ENCODE data around the gene MROH7. TPM values are rescaled to one million over a fixed set of nuclear protein-coding genes. Genes with fewer than 3 reads are reported as not detected.
"Not testable (repeated sequence)": the region's sequence is repeated elsewhere in the genome, so short reads cannot be mapped to it uniquely, and the experiment has no call there.

MROH7 gene
- total and polyA plus RNA-seq, 2 of the 13 experiments (the other 11 are each of a cell fraction or from before 2014, with no cell fraction given), result 0.09 TPM

DNA sequence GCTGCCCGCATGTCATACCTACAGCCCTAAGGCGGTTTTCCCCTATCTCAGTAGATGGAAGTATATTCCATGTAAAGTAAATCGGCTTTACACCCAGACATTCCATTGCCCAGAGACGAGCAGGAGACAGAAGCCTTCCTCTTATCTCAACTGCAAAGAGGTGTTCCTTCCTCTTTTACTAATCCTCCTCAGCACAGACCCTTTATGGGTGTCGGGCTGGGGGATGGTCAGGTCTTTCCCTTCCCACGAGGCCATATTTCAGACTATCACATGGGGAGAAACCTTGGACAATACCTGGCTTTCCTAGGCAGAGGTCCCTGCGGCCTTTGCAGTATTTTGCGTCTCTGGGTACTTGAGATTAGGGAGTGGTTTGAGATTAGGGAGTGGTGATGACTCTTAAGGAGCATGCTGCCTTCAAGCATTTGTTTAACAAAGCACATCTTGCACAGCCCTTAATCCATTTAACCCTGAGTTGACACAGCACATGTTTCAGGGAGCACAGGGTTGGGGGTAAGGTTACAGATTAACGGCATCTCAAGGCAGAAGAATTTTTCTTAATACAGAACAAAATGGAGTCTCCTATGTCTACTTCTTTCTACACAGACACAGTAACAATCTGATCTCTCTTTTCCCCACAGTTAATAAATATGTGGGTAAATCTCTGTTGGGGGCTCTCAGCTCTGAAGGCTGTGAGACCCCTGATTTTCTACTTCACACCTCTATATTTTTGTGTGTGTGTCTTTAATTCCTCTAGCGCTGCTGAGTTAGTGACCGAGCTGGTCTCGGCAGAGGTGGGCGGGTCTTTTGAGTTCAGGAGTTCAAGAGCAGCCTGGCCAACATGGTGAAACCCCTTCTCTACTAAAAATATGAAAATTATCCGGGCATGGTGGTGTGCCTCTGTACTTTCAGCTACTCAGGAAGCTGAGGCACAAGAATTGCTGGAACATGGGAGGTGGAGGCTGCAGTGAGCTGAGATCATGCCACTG is 4.8 kb upstream of the MROH7 start:
- 0 out of 2 replicates have a peak, but pooled peaks have one; percentile 28 for TF ChIP-seq RARA (CRISPR knock-in tag; IDR thresholded peaks at IDR 0.05)
- H3K27ac ChIP-seq (ENCODE audit: extremely low read length, insufficient read depth, low read length); FAIRE-seq; POLR2A ChIA-PET; H3K79me2 ChIP-seq (ENCODE audit: insufficient read depth, low read length); BruUV-seq (replicated peaks); H4K20me1 ChIP-seq (ENCODE audit: insufficient read depth, low read length); H3K4me3 ChIP-seq (replicated peaks in 1 of 3; ENCODE audit: insufficient read depth in 1 of 3, low read depth in 2 of 3, low read length in 3 of 3); H3K27me3 ChIP-seq (ENCODE audit: control insufficient read depth in 1 of 2, insufficient read depth in 2 of 2, low read length in 2 of 2); CTCF ChIA-PET (ENCODE audit: low intra/inter-chr PET ratio, low total read pairs); intact Hi-C loops (cut with micrococcal nuclease; ENCODE audit: unreplicated experiment); H3K9ac ChIP-seq (ENCODE audit: insufficient read depth, low read depth, low read length); H3K9me3 ChIP-seq (ENCODE audit: low read length); in situ Hi-C loops (cut with HindIII; ENCODE audit: extremely low pct_ligation_motif_present, low pct_unique_long_range_greater_than_20kb); H2AFZ ChIP-seq (ENCODE audit: low read length); DNase-seq (ENCODE audit: low spot score); H3K36me3 ChIP-seq (replicated peaks in 1 of 2; ENCODE audit: control insufficient read depth in 1 of 2, insufficient read depth in 2 of 2, low read length in 2 of 2): not testable (repeated sequence)
- H3K4me2 ChIP-seq (ENCODE audit: low read depth, low read length), result 0 out of 2 replicates have a peak overlapping the region, but pooled peaks have one; percentile 18
- peak; percentile 56 for ATAC-seq
- WGBS (ENCODE audit: low lambda C conversion rate), result 23% methylated on average over 12 of the region's 14 CpGs
- peaks cover 51% of the 10 kb centered on the region for H3K4me1 ChIP-seq (ENCODE audit: insufficient read depth, low read length)

DNA sequence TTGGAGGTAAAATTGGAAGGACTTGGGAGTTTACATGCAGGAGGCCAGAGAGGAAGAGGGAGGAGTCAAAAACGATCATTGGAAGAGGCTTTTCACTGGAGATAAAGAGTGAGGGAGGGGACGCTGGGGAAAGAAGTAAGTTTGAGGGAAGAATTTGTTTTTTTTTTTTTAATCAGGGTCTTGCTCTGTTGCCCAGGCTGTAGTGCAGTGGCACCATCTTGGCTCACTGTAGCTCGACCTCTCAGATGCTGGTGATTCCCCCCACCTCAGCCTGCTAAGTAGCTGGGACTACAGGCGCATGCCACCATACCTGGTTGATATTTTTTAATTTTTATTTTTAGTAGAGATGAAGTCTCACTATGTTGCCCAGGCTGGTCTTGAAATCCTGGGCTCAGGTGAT is 1.2 kb upstream of the MROH7 start:
- WGBS (ENCODE audit: low lambda C conversion rate), result 35% methylated on average over 4 of the region's 4 CpGs
- Histone ChIP-seq H3K4me1 (ENCODE audit: insufficient read depth, low read length) (peaks cover 54% of the 10 kb centered on the region), H3K27ac (ENCODE audit: extremely low read length, insufficient read depth, low read length) (no peak overlapping the region), H2AFZ (ENCODE audit: low read length) (no peak overlapping the region), H3K79me2 (ENCODE audit: insufficient read depth, low read length) (no peaks in the 10 kb centered on the region), H3K27me3 (ENCODE audit: control insufficient read depth in 1 of 2, insufficient read depth in 2 of 2, low read length in 2 of 2) (no peaks in the 10 kb centered on the region; a peak in 1 of 5 replicates), H3K4me2 (ENCODE audit: low read depth, low read length) (peak overlapping the region; percentile 61), H4K20me1 (ENCODE audit: insufficient read depth, low read length) (no peaks in the 10 kb centered on the region), H3K9me3 (ENCODE audit: low read length) (peaks cover 16% of the 10 kb centered on the region), H3K36me3 (replicated peaks in 1 of 2; ENCODE audit: control insufficient read depth in 1 of 2, insufficient read depth in 2 of 2, low read length in 2 of 2) (no peaks in the 10 kb centered on the region), H3K4me3 (replicated peaks in 1 of 3; ENCODE audit: insufficient read depth in 1 of 3, low read depth in 2 of 3, low read length in 3 of 3) (no peak overlapping the region), H3K9ac (ENCODE audit: insufficient read depth, low read depth, low read length) (no peak overlapping the region)
- POLR2A ChIA-PET, result no interaction called here
- intact Hi-C loops (cut with micrococcal nuclease; ENCODE audit: unreplicated experiment), result no loop called here
- no peak for ATAC-seq
- CTCF ChIA-PET (ENCODE audit: low intra/inter-chr PET ratio, low total read pairs), result no interaction called here
- no peak for DNase-seq (ENCODE audit: low spot score)
- FAIRE-seq, result no peak
- in situ Hi-C loops (cut with HindIII; ENCODE audit: extremely low pct_ligation_motif_present, low pct_unique_long_range_greater_than_20kb), result no loop called here
- BruUV-seq (replicated peaks), result no TSS peak
- TF ChIP-seq ZNF670 (CRISPR knock-in tag; IDR thresholded peaks at IDR 0.05; ENCODE audit: borderline replicate concordance) (no peak), ZNF121 (CRISPR knock-in tag; IDR thresholded peaks at IDR 0.05) (0 out of 2 replicates have a peak, but pooled peaks have one; percentile 29)

Measured in HepG2 (cell line).